Globus pallidus (tissue), 1 donor: Measurements from ENCODE around the gene NID2.

Experiments
- DNase-seq: peaks from one replicate; pipeline ENCODE4 v3.0.0-alpha.2; 2015; ENCODE audit warnings: low spot score

NID2 gene

GRCh38 chr14:52079239-52079959, 10.5 kb upstream of the NID2 start:
- DNase-seq, result no peak

GRCh38 chr14:52078721-52079120, 9.9 kb upstream of the NID2 start:
- DNase-seq, result no peak

GRCh38 chr14:52078095-52078531, 9.3 kb upstream of the NID2 start:
- no peak for DNase-seq

GRCh38 chr14:52077256-52077979, 8.6 kb upstream of the NID2 start:
- peak; percentile 51 for DNase-seq

GRCh38 chr14:52076334-52076733, 7.5 kb upstream of the NID2 start:
- peak; percentile 10 for DNase-seq

- no peak for DNase-seq
These were observed 6.5 kb upstream of the NID2 start for GRCh38 chr14:52075371-52075770.

GRCh38 chr14:52073251-52073650, 4.4 kb upstream of the NID2 start:
- no peak for DNase-seq

GRCh38 chr14:52072266-52072780, 3.5 kb upstream of the NID2 start:
- no peak for DNase-seq

GRCh38 chr14:52071675-52072074, 2.8 kb upstream of the NID2 start:
- DNase-seq, result peak; percentile 44

GRCh38 chr14:52070051-52070431, 1.2 kb upstream of the NID2 start:
- DNase-seq, result no peak

- no peak for DNase-seq
These were observed 620 bp upstream of the NID2 start for GRCh38 chr14:52069307-52070050.

GRCh38 chr14:52067873-52068614, 815 bp downstream of the NID2 start:
- peak; percentile 10 for DNase-seq

GRCh38 chr14:52064174-52064573, 4.7 kb downstream of the NID2 start:
- DNase-seq, result no peak

GRCh38 chr14:52063052-52063462, 5.8 kb downstream of the NID2 start:
- no peak for DNase-seq

- no peak for DNase-seq
These were observed 7.0 kb downstream of the NID2 start for GRCh38 chr14:52061890-52062289.

GRCh38 chr14:52061390-52061789, 7.5 kb downstream of the NID2 start:
- no peak for DNase-seq

GRCh38 chr14:52060080-52060479, 8.8 kb downstream of the NID2 start:
- peak; percentile 23 for DNase-seq

GRCh38 chr14:52059649-52060048, 9.2 kb downstream of the NID2 start:
- DNase-seq, result no peak

GRCh38 chr14:52058341-52058740, 10.5 kb downstream of the NID2 start:
- DNase-seq, result no peak

- DNase-seq, result no peak
These were observed 13.7 kb downstream of the NID2 start for GRCh38 chr14:52055167-52055566.

GRCh38 chr14:52054678-52055077, 14.2 kb downstream of the NID2 start:
- DNase-seq, result no peak

GRCh38 chr14:52053044-52053443, 15.8 kb downstream of the NID2 start:
- DNase-seq, result no peak
